ENCODE measurements around the gene CD34. TPM values are rescaled to one million over a fixed set of nuclear protein-coding genes. Genes with fewer than 3 reads are reported as not detected.

CD34 gene
- polyA plus RNA-seq, 1 donor from 2014 or later = not detected

DNA sequence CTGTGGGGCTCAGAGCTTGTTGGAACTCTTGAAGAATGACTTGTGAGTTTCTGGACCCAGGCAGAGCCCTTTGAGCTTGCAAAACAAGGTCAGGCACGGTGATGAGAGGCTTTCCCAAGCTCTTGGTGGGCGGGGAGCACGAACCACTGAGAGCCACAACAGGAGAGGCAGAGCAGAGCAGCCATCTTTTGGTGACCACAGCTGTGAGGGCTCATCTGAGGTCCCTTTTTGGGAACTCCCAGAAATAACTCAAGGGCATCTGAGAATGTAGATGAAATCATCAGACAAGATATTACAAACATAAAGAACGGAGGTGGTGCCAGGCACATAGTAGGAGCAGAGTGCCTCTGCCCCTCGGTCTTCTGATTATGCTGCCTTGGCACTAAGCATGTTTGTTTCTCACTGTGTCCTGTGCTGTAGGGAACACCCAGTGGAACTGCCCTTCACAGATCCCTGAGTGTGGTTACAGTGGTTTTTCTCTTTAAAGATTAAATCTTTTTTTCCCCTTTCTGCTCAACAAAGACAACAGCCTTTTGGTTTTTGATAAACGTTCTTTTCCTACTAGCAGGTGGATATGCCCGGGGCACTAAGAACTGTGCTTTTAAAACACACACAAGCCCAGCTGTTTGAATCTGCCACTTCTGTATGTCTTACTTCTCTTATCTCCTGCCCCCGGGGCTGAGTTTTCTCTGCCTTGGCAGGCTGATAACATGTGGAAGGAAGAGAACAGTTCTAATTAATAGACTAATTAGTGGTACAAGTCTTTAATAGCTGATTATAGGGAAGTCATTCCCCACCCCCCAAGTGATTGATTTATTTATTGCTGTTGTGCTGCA lies 37.7 kb downstream of the CD34 start:
- Histone ChIP-seq H3K9ac (ENCODE audit: low read length) (no peak overlapping the region), H3K9me3 (ENCODE audit: low read length) (no peaks in the 10 kb centered on the region), H3K4me3 (ENCODE audit: low read length) (no peak overlapping the region), H2AFZ (ENCODE audit: low read depth, low read length) (no peak overlapping the region), H4K20me1 (ENCODE audit: insufficient read depth) (no peaks in the 10 kb centered on the region), H3K9me2 (ENCODE audit: insufficient read depth, low read length) (no peaks in the 10 kb centered on the region), H3K4me2 (ENCODE audit: low read length) (no peak overlapping the region), H3K36me3 (ENCODE audit: insufficient read depth, low read length) (no peaks in the 10 kb centered on the region), H3K27me3 (ENCODE audit: insufficient read depth, low read depth, low read length) (no peaks in the 10 kb centered on the region), H3K79me2 (replicated peaks; ENCODE audit: insufficient read depth, low read length) (peaks cover under 1% of the 10 kb centered on the region), H3K27ac (ENCODE audit: low read length) (no peak overlapping the region), H3F3A (ENCODE audit: insufficient read depth, low read length, poor library complexity, severe bottlenecking) (no peaks in the 10 kb centered on the region)
- TF ChIP-seq EZH2 (IDR thresholded peaks at IDR 0.05; ENCODE audit: borderline replicate concordance, insufficient read depth, low read length, poor library complexity, severe bottlenecking) = no peak

DNA sequence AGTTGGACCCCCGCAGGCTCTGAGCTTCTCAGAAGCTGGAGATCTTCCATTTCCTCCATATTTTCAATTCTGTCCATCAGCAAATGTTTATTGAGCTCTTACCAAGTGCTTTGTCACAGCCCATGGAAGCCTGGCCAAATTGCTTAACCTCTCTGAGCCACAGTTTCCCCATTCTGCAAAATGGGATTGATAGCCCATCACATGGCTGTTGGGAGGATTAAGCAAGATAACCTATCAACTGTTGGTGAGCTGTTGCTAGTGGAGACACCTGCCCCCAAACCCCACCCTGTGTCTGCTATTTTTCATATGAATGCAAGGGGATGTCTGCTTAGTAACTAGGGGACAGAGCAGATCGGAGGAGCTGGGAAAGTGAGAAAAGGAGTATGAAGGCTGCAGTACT lies 38.3 kb downstream of the CD34 start:
- Histone ChIP-seq H3K4me3 (ENCODE audit: low read length) (no peak overlapping the region), H3F3A (ENCODE audit: insufficient read depth, low read length, poor library complexity, severe bottlenecking) (no peaks in the 10 kb centered on the region), H3K9ac (ENCODE audit: low read length) (no peak overlapping the region), H3K79me2 (replicated peaks; ENCODE audit: insufficient read depth, low read length) (peaks cover 4% of the 10 kb centered on the region), H2AFZ (ENCODE audit: low read depth, low read length) (no peak overlapping the region), H3K4me2 (ENCODE audit: low read length) (no peak overlapping the region), H3K27me3 (ENCODE audit: insufficient read depth, low read depth, low read length) (no peaks in the 10 kb centered on the region), H3K9me2 (ENCODE audit: insufficient read depth, low read length) (no peaks in the 10 kb centered on the region), H3K9me3 (ENCODE audit: low read length) (no peaks in the 10 kb centered on the region), H3K27ac (ENCODE audit: low read length) (no peak overlapping the region), H4K20me1 (ENCODE audit: insufficient read depth) (no peaks in the 10 kb centered on the region), H3K36me3 (ENCODE audit: insufficient read depth, low read length) (no peaks in the 10 kb centered on the region)
- TF ChIP-seq POLR2AphosphoS5 (IDR thresholded peaks at IDR 0.05) (no peak), TAF1 (IDR thresholded peaks at IDR 0.05; ENCODE audit: low read depth) (no peak), RAD21 (conservative IDR thresholded peaks at IDR 0.05) (no peak), EZH2 (IDR thresholded peaks at IDR 0.05; ENCODE audit: borderline replicate concordance, insufficient read depth, low read length, poor library complexity, severe bottlenecking) (no peak), MXI1 (conservative IDR thresholded peaks at IDR 0.05; ENCODE audit: poor library complexity, severe bottlenecking) (no peak), REST (IDR thresholded peaks at IDR 0.05; ENCODE audit: borderline replicate concordance) (no peak), EP300 (conservative IDR thresholded peaks at IDR 0.05; ENCODE audit: poor library complexity, severe bottlenecking) (no peak), SMC3 (conservative IDR thresholded peaks at IDR 0.05; ENCODE audit: poor library complexity) (no peak), CTCF (IDR thresholded peaks at IDR 0.05; ENCODE audit: poor library complexity, severe bottlenecking) (no peak)

Data from neural cell (in vitro differentiated cells).